ENCODE results near the gene TMCO4.
"Not testable (repeated sequence)": the region's sequence is repeated elsewhere in the genome, so short reads cannot be mapped to it uniquely, and the experiment has no call there.

- TF ChIP-seq CTCF (IDR thresholded peaks at IDR 0.05; ENCODE audit: low read depth, low read length); EZH2phosphoT487 (IDR thresholded peaks at IDR 0.05; ENCODE audit: low read depth): not testable (repeated sequence)
Measured at GRCh38 chr1:19636749-19637148, 163.0 kb downstream of the TMCO4 start.
